Kidney (tissue), 14 donors: Measurements from ENCODE around the gene STAU1. TPM values are rescaled to one million over a fixed set of nuclear protein-coding genes. Genes with fewer than 3 reads are reported as not detected.

Source experiments
- DNase-seq, 5 donors: peaks; one replicate each; pipeline ENCODE4 v3.0.0-alpha.2; 2013 to 2020
- FAIRE-seq: peaks from 2 replicates; lab custom pipeline; 2012; peaks lifted over from hg19 to GRCh38; lab: Jason Lieb, UNC
- H3K27ac ChIP-seq, 2 donors: one replicate each; pipeline ENCODE4 v1.7.0; 2013; ENCODE audit warnings: low read depth in 2 of 2, low read length in 2 of 2, inconsistent platforms in 1 of 2
- H3K27me3 ChIP-seq: one replicate; pipeline ENCODE4 v1.7.1; 2013; ENCODE audit warnings: low read length, inconsistent platforms; ENCODE audit not compliant: control insufficient read depth, insufficient read depth
- H3K36me3 ChIP-seq, 3 donors: one replicate each; pipeline versions ENCODE4 v1.7.0 to v1.7.1; 2013; ENCODE audit warnings: low read length in 3 of 3, control low read depth in 1 of 3, inconsistent platforms in 1 of 3; ENCODE audit not compliant: insufficient read depth in 3 of 3, control insufficient read depth in 2 of 3
- H3K4me1 ChIP-seq, 3 donors: one replicate each; pipeline versions ENCODE4 v1.7.0 to v1.7.1; 2013; ENCODE audit warnings: low read length in 3 of 3, inconsistent platforms in 1 of 3, low read depth in 1 of 3; ENCODE audit not compliant: control insufficient read depth in 2 of 3, insufficient read depth in 2 of 3
- H3K4me3 ChIP-seq, 3 donors: one replicate each; pipeline versions ENCODE4 v1.7.0 to v1.8.1; 2013; ENCODE audit warnings: low read length in 3 of 3, control low read depth in 1 of 3, inconsistent platforms in 1 of 3
- H3K9ac ChIP-seq, 3 donors: one replicate each; pipeline versions ENCODE4 v1.7.0 to v1.7.1; 2013; ENCODE audit warnings: low read length in 3 of 3, control low read depth in 1 of 3, inconsistent platforms in 1 of 3
- H3K9me3 ChIP-seq, 3 donors: one replicate each; pipeline versions ENCODE4 v1.7.0 to v1.7.1; 2013; ENCODE audit warnings: low read length in 3 of 3, control low read depth in 1 of 3, inconsistent platforms in 1 of 3; ENCODE audit not compliant: control insufficient read depth in 2 of 3, insufficient read depth in 1 of 3
- intact Hi-C: fragments of 100-400 bp; cut with DNase I; formaldehyde crosslinking; loops from one replicate; pipeline ENCODE4 v1.11.1; 2022
- polyA plus RNA-seq: library from polyadenylated mRNA; stranded (reverse); fragments of 350-450 nt; fragmentation: Illumina TruSeq; extraction: RNeasy Lipid Tissue Mini Kit (QIAGEN cat#74804); gene quantifications from one replicate; pipeline ENCODE4 v1.2.3, GENCODE V29; 2014; ENCODE audit warnings: low read depth, low replicate concordance; ENCODE audit not compliant: insufficient read depth
- total RNA-seq: library from RNA; stranded (reverse); fragmentation: NEBNext Ultra II Directional; extraction: Animal tissue kit (Norgen Biotek cat#: 25700); gene quantifications from one replicate; pipeline ENCODE4 v1.2.1, GENCODE V29; 2021
- TF ChIP-seq, protein P1 (sequence below): IDR thresholded peaks from 3 replicates; pipeline ENCODE4 v1.5.1; 2012; ENCODE audit warnings: mild to moderate bottlenecking, moderate library complexity, borderline replicate concordance; ENCODE audit not compliant: insufficient read depth; ENCODE audit errors: extremely low read depth
- donor health status: control.
- donor health status: control.
- donor health status: control.
- donor health status: control.
- donor health status: control.
- donor health status: DM: yes; HTN: yes; CAD: no.
- donor health status: Normal renal cell carcinoma (clear cell type).

The STAU1 gene
- total and polyA plus RNA-seq, 2 donors from 2014 or later: 53.3 to 85.4 TPM

DNA sequence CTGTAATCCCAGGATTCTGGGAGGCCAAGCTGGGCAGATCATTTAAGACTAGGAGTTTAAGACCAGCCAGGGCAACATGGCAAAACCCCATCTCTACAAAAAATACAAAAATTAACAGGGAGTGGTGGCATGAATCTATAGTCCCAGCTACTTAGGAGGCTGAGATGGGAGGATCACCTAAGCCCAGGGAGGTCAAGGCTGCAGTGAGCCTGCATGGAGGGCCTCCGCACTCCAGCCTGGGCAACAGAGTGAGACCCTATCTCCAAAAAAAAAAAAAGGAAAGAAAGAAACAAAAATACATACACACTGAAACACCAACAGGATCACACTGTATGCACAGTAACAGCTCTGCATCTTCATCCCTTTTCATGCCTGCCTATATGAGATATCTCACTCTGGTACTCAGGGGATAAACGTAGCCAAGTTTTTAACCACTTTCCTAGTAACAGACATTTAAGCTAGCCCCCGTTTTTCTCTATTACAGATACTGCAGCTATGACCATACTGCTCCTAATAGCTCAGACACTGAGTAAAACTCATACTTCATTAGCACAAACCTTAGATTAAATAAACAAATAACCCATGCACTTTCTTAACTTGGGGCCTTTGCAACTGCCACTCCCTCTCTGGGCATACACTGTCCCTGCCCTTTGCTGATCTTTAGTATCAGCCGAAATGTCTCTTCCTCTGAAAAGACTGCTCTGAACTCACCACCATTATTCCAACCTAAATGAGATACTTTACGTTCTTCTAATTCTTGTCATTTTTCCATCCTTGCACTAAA is 41.5 kb downstream of the STAU1 start:
- H3K36me3 ChIP-seq: peaks cover 3 to 18% (median 10%) of the 10 kb centered on the region in 3 donors
- intact Hi-C loops: no loop called here

DNA sequence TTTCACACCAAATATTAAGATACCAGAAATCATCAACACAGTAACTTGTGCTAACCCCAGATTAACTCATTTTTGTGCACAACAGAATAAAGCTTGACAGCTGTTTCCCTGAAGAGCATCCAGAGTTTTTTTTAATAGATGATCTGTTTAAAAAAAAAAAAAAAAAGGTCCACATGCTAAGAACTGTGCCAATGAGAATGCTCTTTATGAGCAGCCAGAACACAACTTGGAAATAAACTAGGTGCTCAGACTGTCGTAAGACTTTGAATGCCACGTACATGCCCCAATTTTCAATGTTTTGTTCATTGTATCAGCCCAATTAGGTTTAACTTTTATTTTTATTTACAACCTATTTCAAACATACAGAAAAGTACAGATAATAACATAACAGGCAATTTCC is 47.3 kb downstream of the STAU1 start:
- intact Hi-C loops: no loop called here
- FAIRE-seq: no peak

More for the DNA sequence above, 41.5 kb downstream of the STAU1 start:
- FAIRE-seq (no peak), DNase-seq (no peak)
- H3K27me3 ChIP-seq: no peaks in the 10 kb centered on the region
- no peaks in the 10 kb centered on the region for H3K9me3 ChIP-seq
- H3K4me1 ChIP-seq: peaks cover 0 to 5% (median 2%) of the 10 kb centered on the region in 3 donors
- no peak overlapping the region for H3K27ac ChIP-seq
- TF ChIP-seq, protein P1, sequence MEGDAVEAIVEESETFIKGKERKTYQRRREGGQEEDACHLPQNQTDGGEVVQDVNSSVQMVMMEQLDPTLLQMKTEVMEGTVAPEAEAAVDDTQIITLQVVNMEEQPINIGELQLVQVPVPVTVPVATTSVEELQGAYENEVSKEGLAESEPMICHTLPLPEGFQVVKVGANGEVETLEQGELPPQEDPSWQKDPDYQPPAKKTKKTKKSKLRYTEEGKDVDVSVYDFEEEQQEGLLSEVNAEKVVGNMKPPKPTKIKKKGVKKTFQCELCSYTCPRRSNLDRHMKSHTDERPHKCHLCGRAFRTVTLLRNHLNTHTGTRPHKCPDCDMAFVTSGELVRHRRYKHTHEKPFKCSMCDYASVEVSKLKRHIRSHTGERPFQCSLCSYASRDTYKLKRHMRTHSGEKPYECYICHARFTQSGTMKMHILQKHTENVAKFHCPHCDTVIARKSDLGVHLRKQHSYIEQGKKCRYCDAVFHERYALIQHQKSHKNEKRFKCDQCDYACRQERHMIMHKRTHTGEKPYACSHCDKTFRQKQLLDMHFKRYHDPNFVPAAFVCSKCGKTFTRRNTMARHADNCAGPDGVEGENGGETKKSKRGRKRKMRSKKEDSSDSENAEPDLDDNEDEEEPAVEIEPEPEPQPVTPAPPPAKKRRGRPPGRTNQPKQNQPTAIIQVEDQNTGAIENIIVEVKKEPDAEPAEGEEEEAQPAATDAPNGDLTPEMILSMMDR: no peak
- no peak overlapping the region for H3K9ac ChIP-seq
- H3K4me3 ChIP-seq: no peak overlapping the region

DNA sequence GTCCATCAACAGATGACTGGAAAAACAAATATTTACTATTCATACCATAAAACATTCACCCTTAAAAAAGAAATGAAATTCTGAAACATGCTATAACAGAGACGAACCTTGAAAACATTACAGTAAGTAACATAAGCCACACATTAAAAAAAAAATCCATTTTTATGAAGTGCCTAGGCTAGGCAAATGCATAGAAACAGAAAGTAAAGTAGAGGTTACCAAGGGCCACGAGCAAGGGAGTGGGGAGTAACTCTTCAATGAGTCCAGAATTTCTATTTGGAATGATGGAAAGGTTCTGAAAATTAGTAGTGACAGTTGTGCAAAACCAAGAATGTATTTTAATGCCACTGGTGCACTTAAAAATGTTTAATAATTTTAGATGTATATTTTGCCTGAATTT is 47.7 kb downstream of the STAU1 start:
- Histone ChIP-seq H3K4me1 (no peaks in the 10 kb centered on the region), H3K27ac (no peak overlapping the region), H3K9ac (no peak overlapping the region), H3K4me3 (no peak overlapping the region), H3K9me3 (no peaks in the 10 kb centered on the region), H3K27me3 (no peaks in the 10 kb centered on the region), H3K36me3 (peaks cover 3 to 11% (median 8%) of the 10 kb centered on the region in 3 donors)
- intact Hi-C loops: no loop called here
- TF ChIP-seq, protein P1: no peak
- FAIRE-seq (no peak), DNase-seq (no peak)

More for the DNA sequence above, 47.3 kb downstream of the STAU1 start:
- no peak for DNase-seq
- Histone ChIP-seq H3K27ac (no peak overlapping the region), H3K4me1 (no peaks in the 10 kb centered on the region), H3K4me3 (no peak overlapping the region), H3K36me3 (peaks cover 3 to 9% (median 8%) of the 10 kb centered on the region in 3 donors), H3K9me3 (no peaks in the 10 kb centered on the region), H3K9ac (no peak overlapping the region), H3K27me3 (no peaks in the 10 kb centered on the region)
- TF ChIP-seq, protein P1: no peak
